Spinal cord (tissue), 10 donors: ENCODE results near the gene IL1RAPL2. TPM values are rescaled to one million over a fixed set of nuclear protein-coding genes. Genes with fewer than 3 reads are reported as not detected.
"Not testable (repeated sequence)": the region's sequence is repeated elsewhere in the genome, so short reads cannot be mapped to it uniquely, and the experiment has no call there.

Source experiments
- DNase-seq, 6 donors: peaks; one replicate each; pipeline versions ENCODE4 v3.0.0 to v3.0.0-alpha.2; 2013 to 2015; ENCODE audit warnings: low spot score in 6 of 6, low read depth in 4 of 6
- H3K27ac ChIP-seq: one replicate; pipeline ENCODE4 v1.5.1; 2013; ENCODE audit warnings: low read depth, low read length, control low read depth
- H3K27me3 ChIP-seq: one replicate; pipeline ENCODE4 v1.6.1; 2013; ENCODE audit warnings: low read length; ENCODE audit not compliant: control insufficient read depth, insufficient read depth
- H3K36me3 ChIP-seq: one replicate; pipeline ENCODE4 v1.6.1; 2013; ENCODE audit warnings: low read length; ENCODE audit not compliant: control insufficient read depth, insufficient read depth
- H3K4me1 ChIP-seq: one replicate; pipeline ENCODE4 v1.6.1; 2013; ENCODE audit warnings: low read length; ENCODE audit not compliant: control insufficient read depth, insufficient read depth
- H3K4me3 ChIP-seq: one replicate; pipeline ENCODE4 v1.5.1; 2013; ENCODE audit warnings: low read depth, low read length, control low read depth
- H3K9me3 ChIP-seq: one replicate; pipeline ENCODE4 v1.6.1; 2013; ENCODE audit warnings: low read length; ENCODE audit not compliant: control insufficient read depth, insufficient read depth
- WGBS: methylation state at CpG from one replicate; pipeline ENCODE4 v1.1.5; 2013; ENCODE audit warnings: missing lambda C conversion rate; ENCODE audit not compliant: insufficient coverage; 5-methylcytosine and 5-hydroxymethylcytosine counted together
- polyA plus RNA-seq, 2 donors: library from polyadenylated mRNA; unstranded; fragments of 120-200 nt; gene quantifications; one replicate each; pipeline ENCODE4 v1.2.1, GENCODE V29; 2013; ENCODE audit not compliant: insufficient read length in 2 of 2
- total RNA-seq, 2 donors: library from RNA; depleted of rRNA in 1 of 2; stranded (reverse); fragments of 120-200 nt in 1 of 2; fragments of >200 nt in 1 of 2; gene quantifications; one replicate each; pipeline versions ENCODE4 v1.2.3 to v1.2.4, GENCODE V29; 2013 to 2014
- donor health status: healthy.

The IL1RAPL2 gene
- total and polyA plus RNA-seq, 4 donors = 0.90 to 3.0 (median 1.3) TPM

- no peak for DNase-seq
- Histone ChIP-seq H3K27ac (no peak overlapping the region), H3K4me1 (no peaks in the 10 kb centered on the region), H3K4me3 (no peak overlapping the region), H3K36me3 (no peaks in the 10 kb centered on the region), H3K9me3 (no peaks in the 10 kb centered on the region), H3K27me3 (no peaks in the 10 kb centered on the region)
- WGBS = no CpG with 5 or more reads among the region's 1 CpG
These were observed 311.5 kb downstream of the IL1RAPL2 start for GRCh38 chrX:104877504-104877903.

- H3K27me3 ChIP-seq = no peaks in the 10 kb centered on the region
- no peak overlapping the region for H3K27ac ChIP-seq
- DNase-seq = no peak
- WGBS = no CpG with 5 or more reads among the region's 4 CpGs
- no peaks in the 10 kb centered on the region for H3K4me1 ChIP-seq
- no peaks in the 10 kb centered on the region for H3K9me3 ChIP-seq
- no peaks in the 10 kb centered on the region for H3K36me3 ChIP-seq
- H3K4me3 ChIP-seq = no peak overlapping the region
These were observed 336.1 kb downstream of the IL1RAPL2 start for GRCh38 chrX:104902070-104902469.

- not testable (repeated sequence) for H3K27me3 ChIP-seq, H3K4me3 ChIP-seq, H3K36me3 ChIP-seq, DNase-seq, H3K4me1 ChIP-seq, H3K9me3 ChIP-seq, H3K27ac ChIP-seq
- WGBS = 31% methylated on average over 10 of the region's 10 CpGs
These were observed 343.7 kb downstream of the IL1RAPL2 start for GRCh38 chrX:104909694-104910093.

GRCh38 chrX:104913348-104913747 is 347.3 kb downstream of the IL1RAPL2 start:
- Histone ChIP-seq H3K27ac (no peak overlapping the region), H3K9me3 (no peaks in the 10 kb centered on the region), H3K4me1 (no peaks in the 10 kb centered on the region), H3K27me3 (no peaks in the 10 kb centered on the region), H3K36me3 (no peaks in the 10 kb centered on the region), H3K4me3 (no peak overlapping the region)
- peak in 2 of 6 donors; percentile 20 to 53 for DNase-seq

- H3K4me3 ChIP-seq, H3K27me3 ChIP-seq, DNase-seq, H3K27ac ChIP-seq, H3K9me3 ChIP-seq, H3K4me1 ChIP-seq, H3K36me3 ChIP-seq: not testable (repeated sequence)
- no CpG with 5 or more reads among the region's 5 CpGs for WGBS
These were observed 348.7 kb downstream of the IL1RAPL2 start for GRCh38 chrX:104914686-104915085.

- WGBS = no CpG with 5 or more reads among the region's 1 CpG
- Histone ChIP-seq H3K36me3 (no peaks in the 10 kb centered on the region), H3K9me3 (no peaks in the 10 kb centered on the region), H3K4me1 (no peaks in the 10 kb centered on the region), H3K4me3 (no peak overlapping the region), H3K27me3 (no peaks in the 10 kb centered on the region), H3K27ac (no peak overlapping the region)
- DNase-seq = no peak
These were observed 352.1 kb downstream of the IL1RAPL2 start for GRCh38 chrX:104918122-104918521.

GRCh38 chrX:104921584-104922205 is 355.7 kb downstream of the IL1RAPL2 start:
- H3K36me3 ChIP-seq = no peaks in the 10 kb centered on the region
- no peak overlapping the region for H3K4me3 ChIP-seq
- 94% methylated on average over 9 of the region's 9 CpGs for WGBS
- H3K4me1 ChIP-seq = no peaks in the 10 kb centered on the region
- H3K27ac ChIP-seq = no peak overlapping the region
- H3K9me3 ChIP-seq = no peaks in the 10 kb centered on the region
- no peaks in the 10 kb centered on the region for H3K27me3 ChIP-seq
- DNase-seq = no peak

- Histone ChIP-seq H3K27ac (no peak overlapping the region), H3K4me3 (no peak overlapping the region), H3K36me3 (no peaks in the 10 kb centered on the region), H3K4me1 (no peaks in the 10 kb centered on the region), H3K27me3 (no peaks in the 10 kb centered on the region), H3K9me3 (no peaks in the 10 kb centered on the region)
- peak in 3 of 6 donors; percentile 2 to 61 (median 51) for DNase-seq
- WGBS = 26% methylated on average over 3 of the region's 7 CpGs
These were observed 356.2 kb downstream of the IL1RAPL2 start for GRCh38 chrX:104922206-104922621.

GRCh38 chrX:104929324-104929723 is 363.3 kb downstream of the IL1RAPL2 start:
- no peaks in the 10 kb centered on the region for H3K9me3 ChIP-seq
- H3K36me3 ChIP-seq = no peaks in the 10 kb centered on the region
- H3K27ac ChIP-seq = no peak overlapping the region
- 63% methylated on average over 2 of the region's 2 CpGs for WGBS
- H3K4me1 ChIP-seq = no peaks in the 10 kb centered on the region
- DNase-seq = no peak
- no peaks in the 10 kb centered on the region for H3K27me3 ChIP-seq
- H3K4me3 ChIP-seq = no peak overlapping the region

- Histone ChIP-seq H3K9me3 (peaks cover 1% of the 10 kb centered on the region), H3K4me3 (no peak overlapping the region), H3K27me3 (no peaks in the 10 kb centered on the region), H3K27ac (no peak overlapping the region), H3K4me1 (no peaks in the 10 kb centered on the region), H3K36me3 (no peaks in the 10 kb centered on the region)
- DNase-seq = peak in 1 of 6 donors; percentile 85
- no CpG with 5 or more reads among the region's 2 CpGs for WGBS
These were observed 369.6 kb downstream of the IL1RAPL2 start for GRCh38 chrX:104935581-104935980.
